Measurements from ENCODE around the gene MRPL21. TPM values are rescaled to one million over a fixed set of nuclear protein-coding genes. Genes with fewer than 3 reads are reported as not detected.

MRPL21 gene
- total RNA-seq, 1 donor from 2014 or later = 69.1 TPM

GRCh38 chr11:68948935-68949334 is 45.3 kb upstream of the MRPL21 start:
- Mint-ChIP-seq H3K9me3 (ENCODE audit: unreplicated experiment) (no peaks in the 10 kb centered on the region), H3K27me3 (ENCODE audit: low read depth, unreplicated experiment) (peaks cover 7% of the 10 kb centered on the region), H3K27ac (ENCODE audit: unreplicated experiment) (no peak overlapping the region), H3K4me1 (ENCODE audit: low read depth, unreplicated experiment) (peaks cover 10% of the 10 kb centered on the region), H3K4me3 (ENCODE audit: unreplicated experiment) (no peak overlapping the region), H3K36me3 (ENCODE audit: low read depth, unreplicated experiment) (no peaks in the 10 kb centered on the region)
- Histone ChIP-seq H3K36me3 (ENCODE audit: insufficient read depth, low read length) (no peaks in the 10 kb centered on the region), H3K4me3 (ENCODE audit: insufficient read depth, low read depth, low read length) (no peak overlapping the region), H3K9me3 (ENCODE audit: insufficient read depth, low read depth, low read length) (no peaks in the 10 kb centered on the region), H3K27ac (ENCODE audit: low read depth, low read length) (no peak overlapping the region), H3K4me1 (ENCODE audit: insufficient read depth, low read length) (peaks cover 7% of the 10 kb centered on the region), H3K4me2 (ENCODE audit: low read length) (no peak overlapping the region), H2AFZ (ENCODE audit: low read depth, low read length) (no peak overlapping the region), H3K9ac (ENCODE audit: low read length) (no peak overlapping the region), H3K79me2 (ENCODE audit: insufficient read depth, low read length) (no peaks in the 10 kb centered on the region), H3K27me3 (ENCODE audit: insufficient read depth, low read length) (no peaks in the 10 kb centered on the region), H4K20me1 (ENCODE audit: insufficient read depth, low read length) (no peaks in the 10 kb centered on the region)
- FAIRE-seq (no peak), DNase-seq (ENCODE audit: low read depth) (no peak)
- TF ChIP-seq, protein P1, sequence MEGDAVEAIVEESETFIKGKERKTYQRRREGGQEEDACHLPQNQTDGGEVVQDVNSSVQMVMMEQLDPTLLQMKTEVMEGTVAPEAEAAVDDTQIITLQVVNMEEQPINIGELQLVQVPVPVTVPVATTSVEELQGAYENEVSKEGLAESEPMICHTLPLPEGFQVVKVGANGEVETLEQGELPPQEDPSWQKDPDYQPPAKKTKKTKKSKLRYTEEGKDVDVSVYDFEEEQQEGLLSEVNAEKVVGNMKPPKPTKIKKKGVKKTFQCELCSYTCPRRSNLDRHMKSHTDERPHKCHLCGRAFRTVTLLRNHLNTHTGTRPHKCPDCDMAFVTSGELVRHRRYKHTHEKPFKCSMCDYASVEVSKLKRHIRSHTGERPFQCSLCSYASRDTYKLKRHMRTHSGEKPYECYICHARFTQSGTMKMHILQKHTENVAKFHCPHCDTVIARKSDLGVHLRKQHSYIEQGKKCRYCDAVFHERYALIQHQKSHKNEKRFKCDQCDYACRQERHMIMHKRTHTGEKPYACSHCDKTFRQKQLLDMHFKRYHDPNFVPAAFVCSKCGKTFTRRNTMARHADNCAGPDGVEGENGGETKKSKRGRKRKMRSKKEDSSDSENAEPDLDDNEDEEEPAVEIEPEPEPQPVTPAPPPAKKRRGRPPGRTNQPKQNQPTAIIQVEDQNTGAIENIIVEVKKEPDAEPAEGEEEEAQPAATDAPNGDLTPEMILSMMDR (IDR thresholded peaks at IDR 0.05; ENCODE audit: insufficient read depth, low read depth, low read length) = no peak
- TF ChIP-seq EZH2 (IDR thresholded peaks at IDR 0.05; ENCODE audit: insufficient read depth, low read length) = no peak

GRCh38 chr11:68948496-68948895 is 44.9 kb upstream of the MRPL21 start:
- Histone ChIP-seq H3K27ac (ENCODE audit: low read depth, low read length) (no peak overlapping the region), H4K20me1 (ENCODE audit: insufficient read depth, low read length) (no peaks in the 10 kb centered on the region)
- H3K27ac Mint-ChIP-seq (ENCODE audit: unreplicated experiment) = no peak overlapping the region

DNA sequence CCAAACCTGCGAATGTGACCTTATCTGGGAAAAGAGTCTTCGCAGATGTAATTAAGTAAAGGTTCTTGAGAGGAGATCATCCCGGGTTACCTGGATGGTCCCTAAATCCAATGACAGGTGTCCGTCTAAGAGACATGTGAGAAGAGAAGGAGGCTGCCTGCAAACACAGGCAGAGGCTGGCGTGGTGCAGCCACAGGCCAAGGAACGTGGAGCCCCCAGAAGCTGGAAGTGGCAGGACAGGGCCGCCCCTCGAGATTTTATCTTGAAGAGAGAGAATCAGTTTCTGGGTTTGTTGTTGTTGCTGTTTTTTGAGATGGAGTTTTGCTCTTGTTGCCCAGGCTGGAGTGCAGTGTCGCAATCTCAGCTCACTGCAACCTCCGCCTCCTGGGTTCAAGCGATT is 43.5 kb upstream of the MRPL21 start:
- Histone ChIP-seq H4K20me1 (ENCODE audit: insufficient read depth, low read length) (no peaks in the 10 kb centered on the region), H3K9me3 (ENCODE audit: insufficient read depth, low read depth, low read length) (no peaks in the 10 kb centered on the region), H3K4me3 (ENCODE audit: insufficient read depth, low read depth, low read length) (no peak overlapping the region), H2AFZ (ENCODE audit: low read depth, low read length) (no peak overlapping the region), H3K27ac (ENCODE audit: low read depth, low read length) (no peak overlapping the region), H3K9ac (ENCODE audit: low read length) (peak overlapping the region; percentile 72), H3K4me2 (ENCODE audit: low read length) (no peak overlapping the region), H3K4me1 (ENCODE audit: insufficient read depth, low read length) (peaks cover 7% of the 10 kb centered on the region), H3K27me3 (ENCODE audit: insufficient read depth, low read length) (no peaks in the 10 kb centered on the region), H3K36me3 (ENCODE audit: insufficient read depth, low read length) (no peaks in the 10 kb centered on the region), H3K79me2 (ENCODE audit: insufficient read depth, low read length) (no peaks in the 10 kb centered on the region)
- no peaks in the 10 kb centered on the region for H3K9me3 Mint-ChIP-seq (ENCODE audit: unreplicated experiment)
- peak overlapping the region; percentile 29 for H3K27ac Mint-ChIP-seq (ENCODE audit: unreplicated experiment)
- H3K27me3 Mint-ChIP-seq (ENCODE audit: low read depth, unreplicated experiment) = peaks cover 4% of the 10 kb centered on the region
- peaks cover 12% of the 10 kb centered on the region for H3K4me1 Mint-ChIP-seq (ENCODE audit: low read depth, unreplicated experiment)
- no peak for FAIRE-seq
- no peak for DNase-seq (ENCODE audit: low read depth)
- no peak overlapping the region for H3K4me3 Mint-ChIP-seq (ENCODE audit: unreplicated experiment)
- no peaks in the 10 kb centered on the region for H3K36me3 Mint-ChIP-seq (ENCODE audit: low read depth, unreplicated experiment)
- no peak for TF ChIP-seq EZH2 (IDR thresholded peaks at IDR 0.05; ENCODE audit: insufficient read depth, low read length)
- TF ChIP-seq, protein P1 (IDR thresholded peaks at IDR 0.05; ENCODE audit: insufficient read depth, low read depth, low read length) = no peak

More at GRCh38 chr11:68948496-68948895, 44.9 kb upstream of the MRPL21 start:
- no peaks in the 10 kb centered on the region for H3K27me3 ChIP-seq (ENCODE audit: insufficient read depth, low read length)
- H3K4me2 ChIP-seq (ENCODE audit: low read length) = no peak overlapping the region
- Mint-ChIP-seq H3K27me3 (ENCODE audit: low read depth, unreplicated experiment) (peaks cover 4% of the 10 kb centered on the region), H3K4me1 (ENCODE audit: low read depth, unreplicated experiment) (peaks cover 10% of the 10 kb centered on the region), H3K4me3 (ENCODE audit: unreplicated experiment) (no peak overlapping the region), H3K9me3 (ENCODE audit: unreplicated experiment) (no peaks in the 10 kb centered on the region), H3K36me3 (ENCODE audit: low read depth, unreplicated experiment) (no peaks in the 10 kb centered on the region)
- no peaks in the 10 kb centered on the region for H3K79me2 ChIP-seq (ENCODE audit: insufficient read depth, low read length)
- FAIRE-seq (no peak), DNase-seq (ENCODE audit: low read depth) (no peak)
- no peaks in the 10 kb centered on the region for H3K36me3 ChIP-seq (ENCODE audit: insufficient read depth, low read length)
- H3K9ac ChIP-seq (ENCODE audit: low read length) = no peak overlapping the region
- peaks cover 7% of the 10 kb centered on the region for H3K4me1 ChIP-seq (ENCODE audit: insufficient read depth, low read length)
- H3K9me3 ChIP-seq (ENCODE audit: insufficient read depth, low read depth, low read length) = no peaks in the 10 kb centered on the region
- TF ChIP-seq, protein P1 (IDR thresholded peaks at IDR 0.05; ENCODE audit: insufficient read depth, low read depth, low read length) = no peak
- TF ChIP-seq EZH2 (IDR thresholded peaks at IDR 0.05; ENCODE audit: insufficient read depth, low read length) = no peak
- H2AFZ ChIP-seq (ENCODE audit: low read depth, low read length) = no peak overlapping the region
- no peak overlapping the region for H3K4me3 ChIP-seq (ENCODE audit: insufficient read depth, low read depth, low read length)

Measured in astrocyte (in vitro differentiated cells and primary cell).